B cell (primary cell): ENCODE measurements around the gene SLC7A7. TPM values are rescaled to one million over a fixed set of nuclear protein-coding genes. Genes with fewer than 3 reads are reported as not detected.

ENCODE experiments used
- ATAC-seq: fragments of 200-7000 bp; cut with Tn5 transposase; one replicate; pipeline ENCODE4 v1.10.0; 2021; ENCODE audit warnings: low read depth, mild to moderate bottlenecking, moderate number of reproducible peaks, moderate library complexity
- CTCF ChIA-PET: fragments of 350-600 bp; sonication (Branson Sonifier 250); formaldehyde crosslinking; loops from one replicate; lab custom pipeline; 2021; ENCODE audit warnings: antibody characterized with exemption, inconsistent platforms; lab: Charles Lee
- POLR2A ChIA-PET: fragments of 350-600 bp; sonication (Branson Sonifier 250); formaldehyde crosslinking; loops from one replicate; lab custom pipeline; 2021; ENCODE audit warnings: antibody characterized with exemption; lab: Charles Lee
- DNase-seq: peaks from one replicate; pipeline ENCODE4 v3.0.0; 2013
- H2AFZ ChIP-seq: 2 replicates; pipeline ENCODE4 v1.6.1; 2012; ENCODE audit warnings: mild to moderate bottlenecking, low read depth, low read length; ENCODE audit not compliant: insufficient read depth, poor library complexity, severe bottlenecking
- H3K27ac ChIP-seq, 2 donors: 1 replicate in 1 of 2; 2 replicates in 1 of 2; pipeline ENCODE4 v1.5.1; 2012 to 2013; ENCODE audit warnings: low read length in 2 of 2, mild to moderate bottlenecking in 2 of 2, moderate library complexity in 1 of 2
- H3K27me3 ChIP-seq, 4 experiments: fragments of 200-600 bp in 1 of 4; sonication (generic) in 1 of 4; replicated peaks in 1 of 4; 1 replicate in 2 of 4; 2 replicates in 2 of 4; pipeline versions ENCODE4 v1.6.1 to v1.7.0; 2013 to 2016; ENCODE audit warnings: low read length in 3 of 4, mild to moderate bottlenecking in 2 of 4, mixed read lengths in 1 of 4, moderate library complexity in 1 of 4; ENCODE audit not compliant: insufficient read depth in 4 of 4, control insufficient read depth in 3 of 4; ENCODE audit errors: control extremely low read depth in 1 of 4
- H3K36me3 ChIP-seq, 2 experiments: replicated peaks in 1 of 2; 1 replicate in 1 of 2; 2 replicates in 1 of 2; pipeline versions ENCODE4 v1.6.1 to v1.7.1; 2013; ENCODE audit warnings: low read length in 1 of 2; ENCODE audit not compliant: insufficient read depth in 2 of 2, control insufficient read depth in 1 of 2; ENCODE audit errors: control extremely low read depth in 1 of 2, extremely low read depth in 1 of 2
- H3K4me1 ChIP-seq, 2 donors: fragments of 200-600 bp in 1 of 2; sonication (generic) in 1 of 2; 1 replicate in 1 of 2; 2 replicates in 1 of 2; pipeline versions ENCODE4 v1.5.1 to v1.6.1; 2013 to 2017; ENCODE audit warnings: low read length in 2 of 2; ENCODE audit not compliant: control insufficient read depth in 2 of 2, insufficient read depth in 2 of 2
- H3K4me2 ChIP-seq: replicated peaks from 2 replicates; pipeline ENCODE3; 2012; ENCODE audit warnings: mild to moderate bottlenecking, low read depth, low read length; ENCODE audit not compliant: poor library complexity, severe bottlenecking
- H3K4me3 ChIP-seq, 5 experiments: fragments of 200-600 bp in 1 of 5; sonication (generic) in 1 of 5; 1 replicate in 3 of 5; 2 replicates in 2 of 5; pipeline versions ENCODE4 v1.5.1 to v1.7.0; 2011 to 2016; ENCODE audit warnings: low read length in 4 of 5, mild to moderate bottlenecking in 4 of 5, low read depth in 2 of 5, control low read depth in 1 of 5, moderate library complexity in 1 of 5; ENCODE audit not compliant: insufficient read depth in 1 of 5; ENCODE audit errors: control extremely low read depth in 1 of 5, extremely low read depth in 1 of 5
- H3K79me2 ChIP-seq: fragments of 200-600 bp; sonication (generic); one replicate; pipeline ENCODE4 v1.6.0; 2016; ENCODE audit warnings: low read length; ENCODE audit not compliant: control insufficient read depth, insufficient read depth
- H3K9ac ChIP-seq: fragments of 200-600 bp; sonication (generic); 2 replicates; pipeline ENCODE4 v1.6.1; 2017; ENCODE audit warnings: mild to moderate bottlenecking, low read length, moderate library complexity
- H3K9me3 ChIP-seq, 3 donors: one replicate each; pipeline versions ENCODE4 v1.6.1 to v1.7.1; 2013; ENCODE audit warnings: low read length in 2 of 3; ENCODE audit not compliant: control insufficient read depth in 2 of 3, insufficient read depth in 1 of 3; ENCODE audit errors: control extremely low read depth in 1 of 3
- H4K20me1 ChIP-seq: 2 replicates; pipeline ENCODE4 v1.6.0; 2012; ENCODE audit warnings: mild to moderate bottlenecking, low read length; ENCODE audit not compliant: insufficient read depth, control insufficient read depth, poor library complexity, severe bottlenecking
- H3K27ac Mint-ChIP-seq: one replicate; pipeline ENCODE4 v1.8.0; 2021; ENCODE audit warnings: mixed read lengths
- H3K27me3 Mint-ChIP-seq: one replicate; pipeline ENCODE4 v1.8.0; 2021; ENCODE audit warnings: mixed read lengths
- H3K4me1 Mint-ChIP-seq: one replicate; pipeline ENCODE4 v1.8.0; 2021; ENCODE audit warnings: mixed read lengths
- H3K4me3 Mint-ChIP-seq: one replicate; pipeline ENCODE4 v1.8.0; 2021; ENCODE audit warnings: mixed read lengths
- H3K9me3 Mint-ChIP-seq: one replicate; pipeline ENCODE4 v1.8.0; 2022; ENCODE audit warnings: mixed read lengths; ENCODE audit not compliant: insufficient read depth
- EZH2 ChIP-seq: IDR thresholded peaks from 2 replicates; pipeline ENCODE4 v1.6.1; 2012; ENCODE audit warnings: borderline replicate concordance, low read depth, mild to moderate bottlenecking, moderate library complexity, low read length; ENCODE audit not compliant: insufficient read depth, poor library complexity, severe bottlenecking
- WGBS: methylation state at CpG from one replicate; pipeline ENCODE4 v1.1.5; 2013; ENCODE audit warnings: missing lambda C conversion rate; ENCODE audit not compliant: insufficient coverage; 5-methylcytosine and 5-hydroxymethylcytosine counted together
- intact Hi-C: fragments of 100-400 bp; cut with micrococcal nuclease; formaldehyde crosslinking; loops from one replicate; pipeline ENCODE4 v1.10.0; 2022
- polyA plus RNA-seq: library from polyadenylated mRNA; depleted of rRNA; stranded (reverse); fragments of >200 nt; gene quantifications from 2 replicates; pipeline ENCODE4 v1.2.3, GENCODE V29; 2012
- total RNA-seq, 2 donors: library from RNA; stranded (reverse); fragments of 120-200 nt in 1 of 2; gene quantifications; 1 replicate in 1 of 2; 2 replicates in 1 of 2; pipeline versions ENCODE4 v1.2.3 to v1.2.4, GENCODE V29; 2013 to 2022
- TF ChIP-seq, protein P1 (sequence below): fragments of 200-600 bp; IDR thresholded peaks from one replicate; pipeline ENCODE4 v1.8.0; 2022; ENCODE audit warnings: antibody characterized with exemption, mild to moderate bottlenecking

The SLC7A7 gene
- total and polyA plus RNA-seq, 2 donors (not counting 1 experiment from before 2014, with no cell fraction given) = 33.4 to 50.0 TPM

DNA sequence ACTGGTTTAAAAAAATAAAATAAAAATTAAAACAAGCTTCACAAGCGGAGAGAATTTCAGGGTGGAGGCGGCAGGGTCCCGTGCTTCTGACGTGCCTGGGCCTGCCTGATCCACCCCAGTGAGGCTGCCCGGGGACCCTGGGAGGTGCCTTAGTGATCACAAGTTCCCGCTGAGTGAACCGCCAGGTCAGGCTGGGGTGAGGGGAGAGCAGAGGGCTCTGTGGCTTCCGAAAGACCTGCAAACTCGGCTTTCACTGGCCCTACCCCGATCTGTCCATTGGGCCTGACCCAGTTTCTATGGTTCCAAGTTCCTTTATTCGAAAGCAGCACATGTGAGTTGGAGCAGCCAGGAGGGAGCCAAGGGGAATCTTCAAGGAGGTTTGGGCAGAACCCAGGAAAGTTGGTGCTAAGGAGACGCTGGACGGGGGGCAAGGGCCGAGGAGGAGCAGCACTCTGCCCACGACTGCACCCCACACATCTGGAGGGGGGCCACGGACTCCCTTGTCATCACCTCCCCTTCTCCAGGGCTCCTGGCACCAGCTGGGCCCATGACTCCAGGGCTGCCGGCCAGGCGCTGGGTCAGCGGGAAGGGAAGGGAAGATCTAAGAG lies 34.1 kb upstream of the SLC7A7 start:
- Histone ChIP-seq H3K9ac (no peak overlapping the region), H3K79me2 (no peaks in the 10 kb centered on the region), H3K4me2 (no peak overlapping the region), H3K27ac (no peak overlapping the region), H3K27me3 (peaks cover 0 to 19% (median 0%) of the 10 kb centered on the region in 4 experiments), H3K4me1 (peaks cover 0 to 8% of the 10 kb centered on the region in 2 donors), H4K20me1 (no peaks in the 10 kb centered on the region), H2AFZ (no peak overlapping the region), H3K9me3 (no peaks in the 10 kb centered on the region), H3K4me3 (no peak overlapping the region), H3K36me3 (no peaks in the 10 kb centered on the region)
- no peak for DNase-seq
- H3K4me1 Mint-ChIP-seq = peaks cover 6% of the 10 kb centered on the region
- no peak for ATAC-seq
- 95% methylated on average over 14 of the region's 19 CpGs for WGBS
- TF ChIP-seq, protein P1, sequence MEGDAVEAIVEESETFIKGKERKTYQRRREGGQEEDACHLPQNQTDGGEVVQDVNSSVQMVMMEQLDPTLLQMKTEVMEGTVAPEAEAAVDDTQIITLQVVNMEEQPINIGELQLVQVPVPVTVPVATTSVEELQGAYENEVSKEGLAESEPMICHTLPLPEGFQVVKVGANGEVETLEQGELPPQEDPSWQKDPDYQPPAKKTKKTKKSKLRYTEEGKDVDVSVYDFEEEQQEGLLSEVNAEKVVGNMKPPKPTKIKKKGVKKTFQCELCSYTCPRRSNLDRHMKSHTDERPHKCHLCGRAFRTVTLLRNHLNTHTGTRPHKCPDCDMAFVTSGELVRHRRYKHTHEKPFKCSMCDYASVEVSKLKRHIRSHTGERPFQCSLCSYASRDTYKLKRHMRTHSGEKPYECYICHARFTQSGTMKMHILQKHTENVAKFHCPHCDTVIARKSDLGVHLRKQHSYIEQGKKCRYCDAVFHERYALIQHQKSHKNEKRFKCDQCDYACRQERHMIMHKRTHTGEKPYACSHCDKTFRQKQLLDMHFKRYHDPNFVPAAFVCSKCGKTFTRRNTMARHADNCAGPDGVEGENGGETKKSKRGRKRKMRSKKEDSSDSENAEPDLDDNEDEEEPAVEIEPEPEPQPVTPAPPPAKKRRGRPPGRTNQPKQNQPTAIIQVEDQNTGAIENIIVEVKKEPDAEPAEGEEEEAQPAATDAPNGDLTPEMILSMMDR = no peak
- no peak for TF ChIP-seq EZH2
- ChIA-PET POLR2A (interaction anchor here (0.6 kb wide), 1 partner anchor 306 kb away, joined by 8 read pairs; no protein-coding TSS in a partner anchor), CTCF (interaction anchor here (0.8 to 12.0 kb wide), 10 partner anchors 10 to 360 kb away, joined by 3 to 207 read pairs (median 34); partner anchors contain the start of genes MMP14, MRPL52 and OXA1L)
- H3K27me3 Mint-ChIP-seq = peaks cover 10% of the 10 kb centered on the region
- no peak overlapping the region for H3K27ac Mint-ChIP-seq
- no peak overlapping the region for H3K4me3 Mint-ChIP-seq
- intact Hi-C loops = no loop called here
- H3K9me3 Mint-ChIP-seq = no peaks in the 10 kb centered on the region
